GM18511 (cell line): ENCODE data around the gene FREM3.
"Not testable (repeated sequence)": the region's sequence is repeated elsewhere in the genome, so short reads cannot be mapped to it uniquely, and the experiment has no call there.

Experiments
- ATAC-seq: cut with Tn5 transposase; IDR thresholded peaks from one replicate; pipeline ENCODE4 v1.9.1; 2021; ENCODE audit warnings: mild to moderate bottlenecking, moderate library complexity; ENCODE audit not compliant: unreplicated experiment

The FREM3 gene

GRCh38 chr4:143586080-143586479, 114.4 kb downstream of the FREM3 start:
- no peak for ATAC-seq

- ATAC-seq = no peak
These were observed 114.9 kb downstream of the FREM3 start for GRCh38 chr4:143585548-143585947.

- no peak for ATAC-seq
These were observed 119.0 kb downstream of the FREM3 start for GRCh38 chr4:143581331-143581946.

GRCh38 chr4:143575331-143575730, 125.1 kb downstream of the FREM3 start:
- ATAC-seq = no peak

GRCh38 chr4:143564472-143564871, 136.0 kb downstream of the FREM3 start:
- no peak for ATAC-seq

GRCh38 chr4:143559757-143560147, 140.7 kb downstream of the FREM3 start:
- peak; percentile 38 for ATAC-seq

GRCh38 chr4:143558823-143559756, 141.4 kb downstream of the FREM3 start:
- ATAC-seq = peak; percentile 82

GRCh38 chr4:143558286-143558685, 142.2 kb downstream of the FREM3 start:
- no peak for ATAC-seq

- no peak for ATAC-seq
These were observed 144.8 kb downstream of the FREM3 start for GRCh38 chr4:143555676-143556075.

GRCh38 chr4:143554728-143555597, 145.5 kb downstream of the FREM3 start:
- ATAC-seq = peak; percentile 50

- no peak for ATAC-seq
These were observed 150.5 kb downstream of the FREM3 start for GRCh38 chr4:143549928-143550327.

- peak; percentile 19 for ATAC-seq
These were observed 160.8 kb downstream of the FREM3 start for GRCh38 chr4:143539670-143540023.

- ATAC-seq = peak; percentile 72
These were observed 161.4 kb downstream of the FREM3 start for GRCh38 chr4:143538979-143539669.

- no peak for ATAC-seq
These were observed 168.5 kb downstream of the FREM3 start for GRCh38 chr4:143531788-143532491.

- no peak for ATAC-seq
These were observed 169.1 kb downstream of the FREM3 start for GRCh38 chr4:143531380-143531779.

- not testable (repeated sequence) for ATAC-seq
These were observed 172.4 kb downstream of the FREM3 start for GRCh38 chr4:143528046-143528445.
